Fibroblast of skin of right quadriceps (primary cell): ENCODE data around the gene FUT7.

ENCODE experiments used
- DNase-seq: peaks from one replicate; pipeline ENCODE4 v3.0.0-alpha.2; 2013

FUT7 gene

GRCh38 chr9:136997830-136998234 lies 34.1 kb downstream of the FUT7 start:
- no peak for DNase-seq

GRCh38 chr9:136997371-136997770 lies 34.5 kb downstream of the FUT7 start:
- DNase-seq = no peak

- DNase-seq = no peak
These were observed 35.3 kb downstream of the FUT7 start, which contains the start of gene CLIC3 for GRCh38 chr9:136996361-136997292. TSS of gene CLIC3 (minus strand) at chr9:136996568. CDS start at chr9:136996543, 25 bp downstream.

GRCh38 chr9:136995772-136996311 lies 36.0 kb downstream of the FUT7 start:
- peak; percentile 26 for DNase-seq

- DNase-seq = no peak
These were observed 36.5 kb downstream of the FUT7 start for GRCh38 chr9:136995362-136995761.

- DNase-seq = no peak
These were observed 37.0 kb downstream of the FUT7 start for GRCh38 chr9:136994888-136995230.

- DNase-seq = no peak
These were observed 37.6 kb downstream of the FUT7 start for GRCh38 chr9:136994180-136994887.

GRCh38 chr9:136992819-136993369 lies 39.0 kb downstream of the FUT7 start:
- DNase-seq = no peak

GRCh38 chr9:136991993-136992818 lies 39.7 kb downstream of the FUT7 start, which contains the start of gene PAXX:
TSS of gene PAXX (plus strand) at chr9:136992422. CDS start at chr9:136992444, 22 bp downstream.
- peak; percentile 86 for DNase-seq

- no peak for DNase-seq
These were observed 41.5 kb downstream of the FUT7 start for GRCh38 chr9:136990242-136990911.

GRCh38 chr9:136988872-136989271 lies 43.0 kb downstream of the FUT7 start:
- no peak for DNase-seq

GRCh38 chr9:136985853-136986252 lies 46.0 kb downstream of the FUT7 start:
- DNase-seq = no peak

- DNase-seq = no peak
These were observed 46.8 kb downstream of the FUT7 start for GRCh38 chr9:136985027-136985602.

GRCh38 chr9:136984464-136985026 lies 47.3 kb downstream of the FUT7 start:
- DNase-seq = no peak

- DNase-seq = no peak
These were observed 48.1 kb downstream of the FUT7 start for GRCh38 chr9:136983656-136984314.

GRCh38 chr9:136983167-136983566 lies 48.7 kb downstream of the FUT7 start:
- DNase-seq = no peak

- DNase-seq = no peak
These were observed 49.4 kb downstream of the FUT7 start, which contains the start of gene LCNL1 for GRCh38 chr9:136982232-136983051. TSS of gene LCNL1 (plus strand) at chr9:136982993. CDS start at chr9:136983587, 594 bp downstream.

- DNase-seq = no peak
These were observed 50.2 kb downstream of the FUT7 start for GRCh38 chr9:136981588-136982231.
